CD1c-positive myeloid dendritic cell (primary cell): ENCODE results near the gene SSTR3.
"Not testable (repeated sequence)": the region's sequence is repeated elsewhere in the genome, so short reads cannot be mapped to it uniquely, and the experiment has no call there.

Experiments
- DNase-seq: peaks from one replicate; pipeline ENCODE4 v3.0.0-alpha.2; 2016; ENCODE audit errors: extremely low spot score

SSTR3 gene

DNA sequence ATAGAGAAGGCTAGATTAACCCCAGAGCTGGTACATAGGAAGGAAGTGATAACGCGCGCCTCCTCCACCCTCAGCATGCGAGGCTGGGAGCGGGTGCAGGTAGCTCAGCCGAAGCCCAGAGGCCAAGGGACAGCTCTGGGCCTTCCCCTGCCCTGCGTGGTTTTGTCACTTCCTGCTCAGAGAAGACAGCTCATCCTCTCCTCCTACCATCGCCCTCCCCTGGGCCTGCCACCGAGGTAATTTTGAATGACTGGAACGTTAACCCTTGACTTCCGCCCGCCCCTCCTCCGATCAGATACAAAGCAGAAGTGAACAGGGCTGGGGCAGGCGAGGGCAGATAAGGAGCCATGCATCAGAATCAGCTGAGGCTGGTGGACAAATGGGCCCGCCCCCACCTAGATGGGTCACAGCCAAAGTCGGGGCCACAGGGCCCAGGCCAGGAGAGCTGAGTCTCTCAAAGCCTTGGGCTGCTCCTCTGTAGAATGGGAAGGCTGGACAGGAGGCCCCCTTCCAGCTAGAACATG lies 30.2 kb upstream of the SSTR3 start:
- peak; percentile 95 for DNase-seq

DNA sequence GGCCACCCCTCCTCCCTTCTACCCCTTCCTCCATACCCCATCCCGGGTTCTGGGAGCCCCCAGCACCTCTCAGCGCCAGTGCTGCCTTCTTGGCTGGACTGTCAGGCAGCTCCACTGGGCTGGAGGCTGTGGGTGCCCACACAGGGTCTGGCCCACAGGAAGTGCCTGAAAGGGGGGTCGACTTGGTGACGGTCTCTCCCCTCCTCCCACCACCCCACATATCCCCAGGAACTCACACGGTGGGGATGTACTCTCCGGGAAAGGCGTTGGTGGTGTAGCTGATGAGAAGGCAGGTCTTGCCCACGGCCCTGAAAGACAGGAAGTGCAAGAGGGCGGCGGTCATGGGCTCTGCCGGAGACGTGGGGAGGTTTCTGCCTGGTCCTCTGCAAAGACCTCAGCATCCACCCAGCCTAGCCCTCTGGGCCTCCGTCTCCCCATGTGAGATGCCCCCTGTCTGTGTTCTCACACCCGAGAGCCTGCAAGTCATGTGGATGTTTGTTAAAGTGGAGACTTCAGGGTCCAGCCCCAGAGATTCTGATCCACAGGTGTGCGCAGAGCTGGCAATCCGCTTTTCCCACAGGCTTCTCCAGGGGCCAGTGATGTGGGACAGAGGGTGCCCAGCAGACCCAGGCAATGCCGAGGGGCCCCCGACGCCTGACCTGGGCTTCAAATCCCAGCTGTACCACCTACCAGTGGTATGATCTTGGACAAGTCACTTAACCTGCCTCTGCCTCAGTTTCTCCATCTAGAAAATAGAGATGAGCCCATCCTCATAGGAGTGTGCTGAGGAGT lies 29.3 kb upstream of the SSTR3 start:
- peak; percentile 71 for DNase-seq

DNA sequence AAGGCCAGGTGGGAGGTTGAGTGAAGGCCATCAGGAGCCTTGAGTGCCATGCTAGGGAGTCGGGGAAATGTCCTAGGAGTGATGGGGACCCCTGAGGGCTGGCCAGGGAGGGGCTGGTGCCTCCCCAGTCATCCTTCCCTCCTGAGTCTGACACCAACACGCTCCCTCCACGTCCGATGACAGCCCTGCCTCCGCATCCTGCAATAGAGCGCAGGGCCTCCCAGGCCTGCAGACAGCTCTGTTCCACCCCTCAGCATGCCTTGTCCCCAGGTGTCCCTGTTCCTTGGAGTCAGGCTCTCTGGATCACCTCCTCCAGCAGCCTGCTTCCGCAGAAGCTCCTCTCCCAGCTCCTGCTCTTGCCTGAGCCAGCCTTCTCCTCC lies 28.7 kb upstream of the SSTR3 start:
- DNase-seq, result no peak

DNA sequence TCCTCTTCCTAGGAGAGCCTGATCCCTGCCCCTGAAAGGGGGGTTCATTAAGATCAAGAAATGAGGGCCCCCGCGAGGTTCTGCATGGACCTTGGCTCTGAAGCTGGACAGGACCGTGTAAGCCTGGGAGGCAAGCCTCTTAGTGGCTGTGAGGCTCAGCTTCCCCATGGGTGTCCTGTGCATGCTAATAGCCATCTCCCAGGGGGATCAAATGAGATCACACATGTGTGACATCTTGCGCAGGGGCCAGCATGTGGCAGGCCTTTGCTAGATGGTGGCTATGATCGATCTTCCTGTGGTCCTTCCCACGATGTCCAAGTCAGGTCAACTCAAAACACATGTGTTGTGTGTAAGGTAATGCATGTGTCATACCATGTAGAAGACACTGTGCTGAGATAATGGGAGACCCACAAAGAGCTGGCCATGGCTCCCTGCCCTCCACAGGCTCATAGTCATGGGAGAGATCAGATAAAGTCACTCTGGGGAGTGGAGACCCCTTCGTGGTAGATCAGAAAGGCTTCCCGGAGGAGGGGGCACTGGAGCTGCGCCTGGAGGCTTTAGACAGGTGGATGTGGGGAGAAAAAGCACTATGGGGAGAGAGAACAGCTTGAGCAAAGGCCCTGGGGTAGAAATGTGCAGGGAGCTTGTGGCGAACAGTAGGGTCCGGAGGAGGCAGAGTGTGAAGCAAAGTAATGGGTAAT lies 28.1 kb upstream of the SSTR3 start:
- DNase-seq, result no peak

DNA sequence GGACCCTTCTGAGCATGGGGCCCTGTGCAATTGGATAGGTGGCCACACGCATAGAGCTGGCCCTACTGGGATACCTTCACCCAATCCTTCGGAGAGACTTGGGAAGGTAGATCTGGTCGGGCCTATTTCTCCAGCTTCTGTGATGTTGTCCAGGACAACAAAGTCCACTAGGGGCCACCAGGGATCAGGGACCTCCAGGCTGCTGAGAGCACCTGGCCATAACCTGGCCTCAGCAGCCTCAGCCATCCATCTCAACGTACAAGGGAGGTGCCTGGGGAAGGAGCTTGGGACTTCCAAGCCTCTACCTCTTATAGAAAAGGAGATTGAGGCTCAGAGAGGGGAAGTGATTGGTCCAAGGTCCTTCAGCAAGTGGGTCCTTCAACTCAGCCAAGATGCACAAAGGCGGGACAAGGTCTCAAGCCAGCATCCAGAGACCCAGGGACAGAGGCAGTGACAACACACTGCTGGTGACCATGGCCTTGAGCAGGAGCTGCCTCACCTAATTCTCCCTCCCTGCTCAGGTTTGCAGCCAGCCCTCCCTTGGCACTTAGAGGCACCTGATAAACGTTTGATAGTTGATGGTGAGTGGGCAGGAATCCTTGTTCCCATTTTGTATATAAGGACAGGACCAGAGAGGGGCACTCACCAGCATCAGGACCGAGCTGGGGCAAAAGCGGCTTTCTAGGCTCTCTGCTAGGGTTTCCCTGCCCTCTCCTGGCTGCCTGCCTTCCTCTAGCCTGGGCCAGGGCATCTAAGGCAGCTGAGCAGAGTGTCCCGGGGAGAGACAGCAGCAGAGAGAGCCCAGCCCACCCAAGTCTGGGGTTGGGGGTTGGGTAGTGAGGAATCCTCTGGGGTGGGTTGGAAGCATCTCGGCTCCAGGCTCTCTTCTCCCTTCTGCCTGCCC lies 27.3 kb upstream of the SSTR3 start:
- no peak for DNase-seq

DNA sequence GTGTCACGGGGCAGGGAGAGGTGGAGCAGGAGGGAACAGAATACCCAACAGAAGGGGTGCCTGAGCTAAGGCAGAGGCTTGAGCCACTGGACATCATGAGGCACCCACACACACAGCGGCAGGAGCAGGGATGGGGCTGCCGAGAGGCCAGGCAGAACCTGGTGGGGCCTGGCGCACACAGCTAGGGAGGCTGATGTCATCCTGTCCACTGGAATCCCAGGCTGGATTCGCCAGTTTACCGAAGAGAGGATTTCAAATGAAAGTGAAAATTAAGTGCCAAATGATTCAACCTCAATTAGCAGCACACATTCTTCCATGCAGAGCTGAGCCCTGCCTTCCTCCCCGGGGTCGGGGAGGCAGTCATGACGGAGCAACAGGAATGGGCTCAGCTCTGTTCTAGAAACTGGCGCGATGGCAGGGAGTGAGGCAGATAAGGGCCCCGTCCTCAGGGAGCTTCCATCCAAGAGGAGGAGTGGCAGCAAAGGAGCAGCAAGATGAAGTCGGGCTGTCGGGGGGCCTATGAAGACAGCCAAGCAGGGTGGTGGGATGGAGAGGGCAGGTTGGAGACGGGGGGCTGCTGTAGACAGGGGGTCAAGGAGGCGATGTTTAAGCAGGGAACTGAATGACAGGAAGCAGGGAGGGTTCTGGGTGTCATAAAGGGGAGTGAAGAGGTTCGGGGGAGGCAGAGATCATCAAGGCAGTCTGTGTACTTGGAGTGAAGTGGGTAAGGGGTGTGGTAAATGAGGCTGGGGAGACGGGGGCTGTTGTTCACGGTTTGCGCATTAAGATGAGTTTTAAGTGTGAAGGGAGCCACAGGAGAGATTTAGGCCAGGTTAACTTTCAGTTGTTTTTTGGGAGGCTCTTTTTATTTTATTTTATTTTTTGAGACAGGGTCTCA lies 25.3 kb upstream of the SSTR3 start:
- DNase-seq, result no peak

DNA sequence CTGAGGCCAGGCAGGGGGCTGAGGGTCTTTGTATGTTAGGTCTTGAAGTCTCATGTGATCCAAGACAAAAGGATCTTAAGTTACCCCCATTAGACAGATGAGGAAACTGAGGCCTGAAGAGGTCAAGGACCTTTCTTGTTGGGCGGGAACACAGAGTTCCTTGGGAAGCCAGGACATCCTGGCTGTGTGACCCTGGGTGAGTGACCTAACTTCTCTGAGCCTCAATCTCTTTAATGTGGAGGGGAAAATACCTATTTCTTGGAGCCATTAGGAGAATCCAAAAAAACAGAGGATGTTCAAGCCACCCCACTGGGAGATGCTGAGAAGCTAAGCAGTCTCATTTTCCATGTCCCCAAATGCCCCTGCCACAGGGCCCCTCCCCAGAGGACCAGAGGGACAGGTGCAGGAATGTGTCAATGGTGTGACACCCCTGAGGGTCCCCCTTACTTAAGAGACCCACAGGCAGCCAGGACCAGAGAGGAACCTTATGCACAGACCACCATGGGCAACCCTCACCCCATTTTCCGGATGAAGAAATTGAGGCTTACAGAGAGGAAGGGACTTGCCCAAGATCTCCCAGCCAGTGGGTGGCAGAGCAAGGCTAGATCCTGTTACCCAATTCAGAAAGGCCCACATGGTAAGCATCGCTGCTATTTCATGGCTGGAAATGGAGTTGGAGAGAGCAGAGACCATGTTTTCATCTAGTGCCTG lies 23.8 kb upstream of the SSTR3 start:
- peak; percentile 63 for DNase-seq

DNA sequence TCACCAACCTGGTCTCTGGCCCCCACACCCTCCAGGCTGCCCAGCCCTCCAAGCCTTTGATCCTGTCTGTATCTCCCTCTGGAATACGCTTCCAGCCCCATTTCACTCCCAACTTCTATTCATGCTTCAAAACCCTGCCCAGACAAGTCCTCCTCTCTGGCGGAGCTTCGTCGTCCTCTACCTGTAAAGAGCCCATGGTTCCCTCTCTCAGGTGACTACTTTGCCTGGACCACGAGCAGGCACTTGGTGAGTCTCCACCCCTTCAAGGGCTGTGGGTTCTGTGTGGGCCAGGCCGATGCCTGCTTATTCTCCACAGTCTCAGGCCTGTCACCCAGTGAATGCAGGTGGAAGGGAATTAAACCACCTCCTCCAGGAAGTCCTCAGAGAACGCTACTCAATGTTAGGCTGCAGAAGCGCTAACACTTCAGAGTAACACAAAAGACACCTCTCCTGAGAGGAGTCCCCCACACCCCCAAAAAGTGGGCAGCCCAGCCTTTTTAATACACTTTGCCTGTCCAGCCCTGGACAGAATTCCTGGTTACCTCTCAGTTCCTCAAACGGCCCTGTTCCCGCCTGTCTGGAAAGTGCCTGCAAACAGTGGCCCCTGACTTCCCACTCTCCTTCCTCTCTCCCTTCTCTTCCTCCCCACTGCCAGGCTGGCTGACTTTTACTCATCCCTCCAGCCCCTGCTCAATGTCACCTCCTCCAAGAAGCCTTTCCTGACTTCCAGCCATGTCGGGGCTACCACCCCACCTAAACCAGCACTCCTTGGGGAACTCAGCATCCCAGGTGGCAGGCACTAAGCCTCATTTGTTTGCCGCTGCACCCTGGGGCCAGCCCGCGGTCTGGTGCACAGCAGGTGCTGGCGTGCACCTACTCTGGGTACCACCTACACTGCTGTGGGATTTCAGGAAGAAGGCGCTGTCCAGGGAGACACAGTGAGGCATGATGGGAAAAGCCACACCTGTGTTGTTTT lies 22.7 kb upstream of the SSTR3 start:
- DNase-seq, result no peak

DNA sequence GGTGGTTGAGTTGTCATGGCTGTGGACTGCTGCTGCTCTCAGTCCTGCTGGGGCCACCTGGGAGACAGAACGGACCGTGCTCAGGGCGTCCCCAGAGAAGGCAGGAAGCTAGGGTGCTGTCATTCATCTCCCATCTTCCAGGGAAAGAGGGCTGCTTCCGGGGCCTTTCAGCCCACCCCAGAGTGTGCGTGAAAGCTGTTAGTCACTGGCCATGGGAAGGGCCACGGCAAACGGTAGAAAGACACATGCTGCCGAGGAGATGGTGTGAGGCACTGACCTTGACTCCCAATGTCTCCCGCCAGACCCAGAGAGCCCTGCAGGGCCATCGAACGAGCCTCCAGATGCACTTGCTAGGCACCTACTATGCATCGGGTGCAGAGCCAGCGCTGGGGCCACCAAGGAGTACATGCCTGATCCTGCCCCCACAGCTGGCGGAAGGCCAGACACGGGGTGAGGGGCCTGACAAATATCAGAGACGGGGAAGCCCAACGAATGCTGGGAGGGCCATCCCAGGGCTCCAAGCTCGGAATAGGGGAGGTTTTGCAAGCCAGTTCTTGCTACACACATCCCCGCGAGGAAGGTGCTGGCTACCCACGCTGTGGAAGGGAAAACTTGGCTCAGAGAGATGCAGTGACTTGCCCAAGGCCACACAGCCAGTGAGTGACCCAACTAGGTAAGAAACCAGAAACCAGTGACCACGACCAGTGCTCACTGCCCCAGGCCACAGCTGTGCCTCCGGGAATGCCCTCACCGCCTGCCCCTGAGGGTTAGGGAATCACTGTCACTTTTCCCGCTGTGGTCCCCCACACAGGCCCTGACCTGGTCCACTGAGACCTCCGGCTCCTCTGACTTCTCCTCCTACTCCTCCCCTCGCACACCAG lies 21.7 kb upstream of the SSTR3 start:
- DNase-seq, result no peak

GRCh38 chr22:37233371-37233750 lies 21.1 kb upstream of the SSTR3 start:
- not testable (repeated sequence) for DNase-seq

GRCh38 chr22:37232140-37232998 lies 20.1 kb upstream of the SSTR3 start:
- DNase-seq, result no peak

GRCh38 chr22:37231406-37232139 lies 19.3 kb upstream of the SSTR3 start:
- no peak for DNase-seq

DNA sequence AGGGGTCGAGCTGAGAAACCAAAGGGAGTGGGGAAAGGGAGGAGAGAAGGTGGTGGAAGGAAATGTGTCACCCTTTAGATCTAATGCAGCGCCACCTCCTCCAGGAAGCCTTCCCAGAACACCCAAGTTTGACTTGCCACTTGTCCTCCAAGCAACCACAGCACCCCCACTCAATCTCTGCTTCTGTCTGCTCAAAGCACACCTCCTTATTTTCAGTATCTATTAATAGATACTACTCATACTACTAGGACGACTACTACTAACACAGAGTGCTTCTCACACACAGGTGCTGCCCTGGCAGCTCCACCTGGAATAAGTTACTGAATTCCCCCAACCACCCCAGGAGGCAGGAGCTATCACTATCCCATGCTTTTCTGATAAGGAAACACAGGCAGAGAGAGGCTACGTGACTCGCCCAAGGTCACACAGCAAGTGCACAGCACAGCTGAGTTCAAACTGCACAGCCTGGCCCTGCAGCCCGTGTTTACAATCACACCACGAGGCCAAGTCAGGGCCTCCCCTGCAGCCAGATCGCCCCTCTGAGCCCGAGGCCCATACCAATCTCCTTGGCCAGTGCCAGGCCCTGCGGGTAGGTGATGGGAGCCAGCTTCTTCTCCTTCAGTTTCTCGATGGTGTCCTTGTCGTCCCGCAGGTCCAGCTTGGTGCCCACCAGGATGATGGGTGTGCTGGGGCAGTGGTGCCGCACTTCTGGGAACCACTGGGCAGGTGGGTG lies 18.6 kb upstream of the SSTR3 start:
- DNase-seq, result peak; percentile 28

DNA sequence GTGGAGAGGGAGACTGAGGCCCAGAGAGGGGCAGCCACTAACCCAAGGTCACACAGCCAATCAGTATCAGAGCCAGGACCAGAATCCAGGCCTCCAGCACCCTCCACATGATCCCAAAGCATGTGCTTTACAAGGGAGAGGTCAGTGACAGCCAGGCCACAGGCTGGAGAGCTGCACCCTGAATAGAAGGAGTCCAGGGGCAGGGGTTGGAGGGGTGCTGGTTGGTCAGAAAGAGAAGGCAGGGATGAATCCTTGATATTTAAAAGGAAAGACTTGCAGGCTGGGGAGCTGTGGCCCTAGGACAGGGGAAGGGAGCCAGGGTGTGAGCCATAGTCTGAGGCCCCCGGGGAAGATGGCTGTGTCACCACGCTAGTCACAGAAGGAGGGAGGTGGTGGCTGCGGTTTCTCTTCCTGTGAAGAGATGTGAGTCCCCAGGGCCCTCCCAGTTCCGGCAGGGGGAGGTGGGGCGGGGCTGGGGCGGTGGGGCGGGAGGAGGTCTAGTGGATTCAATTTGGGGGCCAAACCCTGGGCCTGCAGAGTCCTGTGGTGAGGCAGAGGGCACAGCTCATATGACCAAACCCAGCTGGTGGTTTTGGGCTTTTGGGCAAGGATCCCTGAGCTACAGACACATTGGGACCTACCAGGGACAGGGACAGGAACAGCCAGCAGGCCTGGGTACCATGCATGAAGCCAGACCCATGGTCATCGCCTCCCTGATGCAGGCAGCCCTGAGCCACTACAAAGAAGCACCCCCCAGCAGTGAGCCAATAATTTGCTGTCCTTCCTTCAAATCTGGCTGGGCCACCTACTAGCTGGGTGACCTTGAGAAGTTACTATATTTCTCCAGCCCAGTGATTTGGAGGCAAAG lies 17.8 kb upstream of the SSTR3 start:
- DNase-seq, result peak; percentile 89
